SK-N-SH treated with all-trans-retinoic acid at 6 μM for 48 hours (cell line): ENCODE data around the gene GRAMD2A.

Experiments
- ARNTL ChIP-seq: fragments of 450-650 bp; formaldehyde crosslinking; IDR thresholded peaks from 2 replicates; pipeline ENCODE4 v1.5.0; 2020; ENCODE audit warnings: low read depth, mild to moderate bottlenecking, moderate library complexity, borderline replicate concordance
- ESRRG ChIP-seq: fragments of 250-450 bp; sonication (Bioruptor Pico); IDR thresholded peaks from 2 replicates; pipeline ENCODE4 v1.6.1; 2021; ENCODE audit warnings: mild to moderate bottlenecking
- GLIS3 ChIP-seq: fragments of 250-450 bp; sonication (Bioruptor Pico); IDR thresholded peaks from 2 replicates; pipeline ENCODE4 v1.5.0; 2020; ENCODE audit warnings: mild to moderate bottlenecking, moderate library complexity
- ISL1 ChIP-seq: fragments of 250-450 bp; sonication (Bioruptor Pico); IDR thresholded peaks from 2 replicates; pipeline ENCODE4 v2.1.2; 2022; ENCODE audit warnings: mild to moderate bottlenecking, moderate library complexity
- RARB ChIP-seq: fragments of 250-450 bp; sonication (Bioruptor Pico); IDR thresholded peaks from 2 replicates; pipeline ENCODE4 v1.8.0; 2021; ENCODE audit warnings: mild to moderate bottlenecking, moderate library complexity
- SNAI2 ChIP-seq: fragments of 250-450 bp; sonication (Bioruptor Pico); IDR thresholded peaks from 2 replicates; pipeline ENCODE4 v1.5.0; 2020; ENCODE audit warnings: mild to moderate bottlenecking, moderate library complexity
- ZFP3 ChIP-seq: fragments of 250-450 bp; sonication (Bioruptor Pico); IDR thresholded peaks from 2 replicates; pipeline ENCODE4 v1.5.0; 2020; ENCODE audit warnings: mild to moderate bottlenecking, moderate library complexity
- ZFP30 ChIP-seq: fragments of 450-650 bp; formaldehyde crosslinking; IDR thresholded peaks from 2 replicates; pipeline ENCODE4 v1.5.0; 2022; ENCODE audit warnings: mild to moderate bottlenecking, moderate library complexity
- ZNF565 ChIP-seq: fragments of 450-650 bp; formaldehyde crosslinking; conservative IDR thresholded peaks from 2 replicates; pipeline ENCODE4 v1.5.0; 2020; ENCODE audit warnings: low read depth, mild to moderate bottlenecking, moderate library complexity
- ZNF70 ChIP-seq: fragments of 450-650 bp; formaldehyde crosslinking; IDR thresholded peaks from 2 replicates; pipeline ENCODE4 v1.5.0; 2020; ENCODE audit warnings: mild to moderate bottlenecking, moderate library complexity
- ZNF8 ChIP-seq: fragments of 450-650 bp; formaldehyde crosslinking; IDR thresholded peaks from 2 replicates; pipeline ENCODE4 v1.5.0; 2020; ENCODE audit warnings: mild to moderate bottlenecking, moderate library complexity
- TF ChIP-seq, protein P1 (sequence below): fragments of 250-450 bp; sonication (Bioruptor Pico); IDR thresholded peaks from 2 replicates; pipeline ENCODE4 v1.8.0; 2020; ENCODE audit warnings: mild to moderate bottlenecking, moderate library complexity, borderline replicate concordance

DNA sequence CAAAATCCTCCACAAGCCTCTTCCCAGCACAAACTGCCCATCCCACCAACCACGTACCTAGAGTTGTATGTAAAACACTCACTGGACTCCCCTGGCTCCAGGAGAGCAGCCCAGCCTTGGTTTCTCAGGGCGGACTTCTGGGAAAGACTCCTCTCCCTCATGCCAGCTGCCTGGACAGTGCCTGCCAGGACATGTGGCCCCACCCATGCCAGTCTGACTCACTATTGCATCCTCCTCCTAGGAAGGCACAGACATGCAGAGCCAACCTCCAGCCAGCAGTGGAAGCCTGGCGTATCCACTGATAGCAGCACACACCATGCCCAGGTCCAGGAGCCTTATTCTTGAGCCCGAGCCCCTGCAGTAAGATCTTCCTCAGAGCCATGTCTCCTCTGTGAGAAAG lies 24.8 kb upstream of the GRAMD2A start:
- TF ChIP-seq ZNF70 (CRISPR knock-in tag) (no peak), ZFP30 (CRISPR knock-in tag) (no peak), ZNF8 (CRISPR knock-in tag) (no peak), GLIS3 (CRISPR knock-in tag) (no peak), ZFP3 (CRISPR knock-in tag) (no peak), ARNTL (CRISPR knock-in tag) (no peak), ISL1 (CRISPR knock-in tag) (no peak), SNAI2 (CRISPR knock-in tag) (no peak), RARB (CRISPR knock-in tag) (no peak), ZNF565 (CRISPR knock-in tag) (no peak), ESRRG (CRISPR knock-in tag) (no peak)
- TF ChIP-seq, protein P1, sequence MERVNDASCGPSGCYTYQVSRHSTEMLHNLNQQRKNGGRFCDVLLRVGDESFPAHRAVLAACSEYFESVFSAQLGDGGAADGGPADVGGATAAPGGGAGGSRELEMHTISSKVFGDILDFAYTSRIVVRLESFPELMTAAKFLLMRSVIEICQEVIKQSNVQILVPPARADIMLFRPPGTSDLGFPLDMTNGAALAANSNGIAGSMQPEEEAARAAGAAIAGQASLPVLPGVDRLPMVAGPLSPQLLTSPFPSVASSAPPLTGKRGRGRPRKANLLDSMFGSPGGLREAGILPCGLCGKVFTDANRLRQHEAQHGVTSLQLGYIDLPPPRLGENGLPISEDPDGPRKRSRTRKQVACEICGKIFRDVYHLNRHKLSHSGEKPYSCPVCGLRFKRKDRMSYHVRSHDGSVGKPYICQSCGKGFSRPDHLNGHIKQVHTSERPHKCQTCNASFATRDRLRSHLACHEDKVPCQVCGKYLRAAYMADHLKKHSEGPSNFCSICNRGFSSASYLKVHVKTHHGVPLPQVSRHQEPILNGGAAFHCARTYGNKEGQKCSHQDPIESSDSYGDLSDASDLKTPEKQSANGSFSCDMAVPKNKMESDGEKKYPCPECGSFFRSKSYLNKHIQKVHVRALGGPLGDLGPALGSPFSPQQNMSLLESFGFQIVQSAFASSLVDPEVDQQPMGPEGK (CRISPR knock-in tag) = no peak
